GM18508 (cell line): Measurements from ENCODE around the gene ZMYND15.

Source experiments
- ATAC-seq: cut with Tn5 transposase; IDR thresholded peaks from one replicate; pipeline ENCODE4 v1.9.1; 2021; ENCODE audit warnings: moderate number of reproducible peaks; ENCODE audit not compliant: insufficient read depth, unreplicated experiment

The ZMYND15 gene

DNA sequence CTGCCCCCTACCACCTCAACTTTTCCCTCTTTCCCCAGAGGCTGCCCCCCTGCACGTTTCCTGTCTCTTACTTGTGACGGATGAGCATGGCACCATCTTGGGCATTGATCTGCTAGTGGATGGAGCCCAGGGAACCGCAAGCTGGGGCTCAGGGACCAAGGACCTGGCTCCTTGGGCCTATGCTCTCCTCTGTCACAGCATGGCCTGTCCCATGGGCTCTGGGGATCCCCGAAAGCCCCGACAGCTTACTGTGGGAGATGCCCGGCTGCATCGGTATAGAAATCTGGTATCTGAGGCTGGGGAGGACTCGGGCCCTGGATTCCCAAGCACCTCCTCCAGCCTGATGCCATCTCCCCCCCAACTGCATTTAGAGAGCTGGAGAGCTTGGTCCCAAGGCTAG is 1.9 kb downstream of the ZMYND15 start:
- ATAC-seq: no peak

DNA sequence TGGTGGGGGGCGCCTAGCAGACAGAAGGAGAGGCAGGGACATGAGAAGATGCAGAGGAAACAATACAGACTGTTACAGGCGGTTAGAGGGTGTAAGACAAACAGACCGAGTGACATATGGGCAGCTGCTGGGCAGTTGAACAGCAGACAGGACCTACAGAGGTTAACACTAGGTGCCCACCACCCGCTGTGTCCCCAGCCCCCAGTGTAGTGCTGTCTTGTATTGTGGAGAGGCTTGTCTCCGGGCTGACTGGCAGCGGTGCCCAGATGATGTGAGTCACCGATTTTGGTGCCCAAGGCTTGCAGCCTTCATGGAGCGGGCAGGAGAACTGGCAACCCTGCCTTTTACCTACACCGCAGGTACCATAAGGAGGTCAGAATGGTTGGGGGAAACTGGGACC is 2.5 kb downstream of the ZMYND15 start:
- ATAC-seq: no peak

- ATAC-seq: no peak
These were observed 3.0 kb downstream of the ZMYND15 start for GRCh38 chr17:4742629-4743028.

DNA sequence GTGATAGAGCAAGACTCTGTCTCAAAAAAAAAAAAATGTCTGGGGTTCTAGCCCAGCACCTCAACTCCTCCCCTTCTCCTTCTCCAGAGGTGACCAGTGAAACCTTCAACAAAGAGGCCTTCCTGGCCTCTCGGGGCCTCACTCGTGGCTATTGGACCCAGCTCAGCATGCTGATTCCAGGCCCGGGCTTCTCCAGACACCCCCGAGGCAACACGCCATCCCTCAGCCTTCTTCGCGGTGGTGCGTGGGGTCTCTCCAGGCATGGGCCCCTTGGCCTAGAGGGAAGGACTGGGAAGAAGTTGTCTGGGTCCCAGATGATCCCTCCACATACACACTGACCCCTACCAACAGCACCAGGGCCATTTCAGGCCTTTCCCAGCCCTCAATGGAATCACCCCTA is 3.6 kb downstream of the ZMYND15 start:
- ATAC-seq: no peak

GRCh38 chr17:4743898-4744297 is 4.3 kb downstream of the ZMYND15 start:
- no peak for ATAC-seq

DNA sequence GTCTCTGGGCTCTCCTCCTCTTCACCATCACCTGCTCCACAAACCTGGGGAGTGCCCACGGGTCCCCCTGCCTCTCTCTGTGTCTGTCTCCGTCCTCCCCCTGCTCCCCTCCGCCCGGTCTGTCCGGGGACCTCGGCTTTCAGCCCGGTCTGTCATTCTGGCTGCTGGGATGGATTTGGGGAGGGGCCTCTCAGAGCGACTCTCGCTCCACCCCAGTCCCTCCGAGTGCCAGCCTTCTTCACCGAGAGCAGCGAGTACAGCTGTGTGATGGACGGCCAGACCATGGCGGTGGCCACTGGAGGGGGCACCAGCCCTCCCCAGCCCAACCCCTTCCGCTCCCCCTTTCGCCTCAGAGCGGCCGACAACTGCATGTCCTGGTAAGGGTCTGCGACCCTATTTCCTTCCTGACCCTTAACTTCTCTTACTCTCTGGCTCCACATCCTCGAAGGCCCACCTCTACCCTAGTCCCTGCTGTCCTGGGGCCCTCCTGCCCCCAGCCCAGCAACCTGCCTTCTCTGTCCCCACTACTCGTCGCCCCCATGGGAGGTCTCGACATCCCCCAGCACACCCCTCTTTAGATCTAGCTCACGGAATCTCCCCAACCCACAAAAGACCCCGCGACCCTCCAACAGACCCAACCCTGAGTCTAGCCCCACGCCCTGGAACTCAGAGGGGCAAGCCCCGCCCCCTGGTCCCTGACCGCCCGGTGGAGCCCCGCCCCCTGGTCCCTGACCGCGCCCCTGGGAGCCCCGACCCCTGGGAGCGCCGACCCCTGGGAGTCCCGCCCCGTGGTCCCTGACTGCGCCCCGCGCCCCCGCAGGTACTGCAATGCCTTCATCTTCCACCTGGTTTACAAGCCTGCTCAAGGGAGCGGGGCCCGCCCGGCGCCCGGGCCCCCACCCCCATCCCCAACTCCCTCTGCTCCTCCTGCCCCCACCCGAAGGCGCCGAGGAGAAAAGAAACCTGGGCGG is 5.7 kb downstream of the ZMYND15 start:
- ATAC-seq: no peak

DNA sequence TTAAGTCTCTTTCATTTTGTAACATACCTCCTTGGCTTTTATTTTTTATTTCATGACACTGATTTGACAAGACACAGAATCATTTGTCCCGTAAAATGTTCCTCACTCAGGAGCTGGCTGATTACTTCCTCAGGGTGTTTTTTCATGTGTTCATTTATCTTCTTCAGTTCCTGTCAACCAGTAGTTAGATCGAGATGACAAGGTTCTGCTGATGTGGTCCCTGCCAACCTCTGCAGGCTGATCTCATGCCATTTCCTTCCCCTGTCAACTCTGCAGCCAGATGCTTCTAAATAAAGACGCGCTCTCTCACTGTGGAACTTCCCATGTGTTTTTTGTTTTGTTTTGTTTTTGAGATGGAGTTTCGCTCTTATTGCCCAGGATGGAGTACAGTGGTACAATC is 8.2 kb downstream of the ZMYND15 start:
- ATAC-seq: no peak

DNA sequence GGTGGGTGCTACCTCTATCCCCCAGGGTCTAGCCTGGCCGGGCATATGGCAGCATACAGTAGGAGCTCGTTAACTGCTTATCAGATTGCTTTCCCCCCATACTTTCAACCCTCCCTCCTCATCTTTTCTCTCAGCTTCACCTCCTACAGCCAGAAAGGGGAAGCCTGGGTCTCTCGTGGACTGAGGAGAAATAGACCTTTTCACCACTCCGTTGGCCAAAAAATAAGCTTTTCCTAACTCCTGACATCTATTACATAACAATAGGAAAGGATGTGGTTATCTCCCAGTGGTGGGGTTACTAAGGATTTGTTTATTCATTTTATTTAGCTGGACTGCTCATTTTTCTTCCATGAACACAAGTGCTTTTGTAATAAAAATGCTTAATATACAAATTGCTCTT is 9.1 kb downstream of the ZMYND15 start:
- no peak for ATAC-seq

DNA sequence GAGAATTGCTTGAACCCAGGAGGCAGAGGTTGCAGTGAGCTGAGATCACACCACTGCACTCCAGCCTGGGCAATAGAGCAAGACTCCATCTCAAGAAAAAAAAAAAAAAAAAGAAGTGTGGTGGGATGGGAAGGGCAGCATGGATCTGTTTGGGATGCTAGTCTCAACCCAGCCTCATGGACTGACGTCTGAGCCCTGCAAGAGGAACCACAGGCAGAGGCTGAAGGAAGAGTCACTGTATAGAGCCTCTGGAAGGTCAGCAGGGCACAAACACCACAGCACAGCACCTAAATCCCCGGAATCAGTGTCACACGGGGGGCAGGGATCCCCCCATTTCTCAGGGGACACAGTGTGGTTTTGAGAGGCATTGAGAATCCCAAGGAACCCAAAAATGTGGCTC is 11.0 kb downstream of the ZMYND15 start:
- no peak for ATAC-seq

- ATAC-seq: no peak
These were observed 12.3 kb downstream of the ZMYND15 start for GRCh38 chr17:4751932-4752331.

DNA sequence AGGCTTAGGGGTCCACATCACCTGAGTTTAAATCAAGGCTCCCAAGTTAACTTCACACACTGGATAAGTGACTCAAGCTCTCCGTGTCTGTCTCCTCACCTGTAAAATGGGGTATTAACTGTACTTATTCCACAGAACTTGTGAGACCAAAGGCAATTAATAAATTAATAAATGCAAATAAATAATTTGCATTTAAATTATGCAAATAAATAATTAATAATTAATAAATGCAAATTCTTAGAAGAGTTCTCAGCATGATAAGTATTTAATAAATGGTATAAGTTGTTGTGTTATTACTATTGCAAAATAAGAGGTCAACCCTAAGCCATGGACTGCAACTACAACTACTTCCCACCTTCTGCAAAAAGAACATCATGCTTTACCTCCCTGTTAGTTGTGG is 13.8 kb downstream of the ZMYND15 start:
- no peak for ATAC-seq

DNA sequence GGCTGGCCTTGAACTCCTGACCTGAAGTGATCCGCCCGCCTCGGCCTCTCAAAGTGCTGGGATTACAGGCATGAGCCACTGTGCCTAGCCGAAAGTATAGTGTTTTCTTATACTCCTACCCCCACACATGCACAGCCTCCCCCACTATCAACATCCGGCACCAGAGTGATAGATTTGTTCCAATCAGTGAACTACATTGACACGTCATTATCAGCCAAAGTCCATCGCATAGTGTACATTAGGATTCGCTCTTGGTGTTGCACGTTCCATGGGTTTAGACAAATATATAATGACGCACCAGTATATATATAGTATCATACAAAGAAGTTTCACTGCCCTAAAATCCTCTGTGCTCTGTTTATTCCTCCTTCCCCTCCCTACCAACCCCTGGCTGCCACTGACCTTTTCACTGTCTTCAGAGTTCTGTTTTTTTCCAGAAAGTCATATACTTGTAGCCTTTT is 20.2 kb downstream of the ZMYND15 start:
- no peak for ATAC-seq

GRCh38 chr17:4764595-4764994 is 25.0 kb downstream of the ZMYND15 start:
- no peak for ATAC-seq

DNA sequence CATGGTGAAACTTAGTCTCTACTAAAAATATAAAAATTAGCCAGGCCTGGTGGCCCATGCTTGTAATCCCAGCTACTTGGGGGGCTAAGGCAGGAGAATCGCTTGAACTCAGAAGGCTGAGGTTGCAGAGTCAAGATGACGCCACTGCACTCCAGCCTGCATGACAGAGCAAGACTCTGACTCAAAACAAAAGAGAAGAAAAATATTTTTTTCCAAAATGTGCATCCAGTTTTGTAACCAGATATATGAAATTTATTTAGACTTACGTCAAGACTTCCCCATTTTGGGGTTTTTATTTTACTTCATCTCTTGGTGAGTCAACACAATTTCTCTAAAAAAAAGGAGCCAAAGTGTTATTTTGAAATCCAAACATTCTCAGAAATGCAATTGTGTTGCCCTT is 26.6 kb downstream of the ZMYND15 start:
- ATAC-seq: no peak

- ATAC-seq: no peak
These were observed 27.1 kb downstream of the ZMYND15 start for GRCh38 chr17:4766723-4767122.

DNA sequence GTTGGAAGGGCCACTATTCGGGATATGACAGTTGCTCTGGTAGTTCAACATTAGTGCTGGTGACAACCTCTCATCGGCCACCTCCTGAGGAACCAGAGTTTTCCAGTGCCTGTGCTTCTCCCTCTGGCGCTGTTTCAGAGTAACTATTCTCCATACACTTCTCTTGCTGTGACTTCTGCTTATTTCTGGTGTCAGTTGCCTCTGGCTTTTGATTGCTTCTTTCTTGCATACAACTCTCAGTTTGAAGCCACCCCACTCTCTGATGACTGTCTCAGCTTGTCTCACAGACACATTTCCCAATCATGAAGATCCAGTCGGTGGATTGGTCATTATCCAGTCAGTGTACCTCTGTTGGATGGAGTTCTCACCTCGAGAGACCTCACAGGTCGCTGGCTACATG is 28.7 kb downstream of the ZMYND15 start:
- no peak for ATAC-seq

GRCh38 chr17:4769628-4770027 is 30.0 kb downstream of the ZMYND15 start:
- no peak for ATAC-seq

GRCh38 chr17:4771519-4772234 is 32.0 kb downstream of the ZMYND15 start, which contains the start of gene TM4SF5:
TM4SF5 (plus strand) TSS chr17:4771886; CDS start chr17:4771923, 37 bp downstream.
- ATAC-seq: no peak

- ATAC-seq: no peak
These were observed 32.6 kb downstream of the ZMYND15 start for GRCh38 chr17:4772235-4772613.

GRCh38 chr17:4777969-4778760 is 38.5 kb downstream of the ZMYND15 start:
- ATAC-seq: no peak
